HCT116 (cell line): ENCODE data around the gene RGS6. TPM values are rescaled to one million over a fixed set of nuclear protein-coding genes. Genes with fewer than 3 reads are reported as not detected.

Source experiments
- ATAC-seq: fragments of 200-7000 bp; cut with Tn5 transposase; 2 replicates; pipeline ENCODE4 v1.9.1; 2020; ENCODE audit warnings: mild to moderate bottlenecking, moderate library complexity
- BruUV-seq: library from RNA; stranded (reverse); fragments of 400-500 nt; replicated peaks from 2 replicates; lab custom pipeline; 2021; lab: Mats Ljungman, UMichigan
- CTCF ChIA-PET: fragments of 300-600 bp; sonication (Branson Sonifier 250); formaldehyde crosslinking; loops from one replicate; lab custom pipeline; 2021; ENCODE audit warnings: antibody characterized with exemption; lab: Charles Lee
- POLR2A ChIA-PET: fragments of 300-600, 350-600 bp; sonication (Branson Sonifier 250); formaldehyde crosslinking; loops from one replicate; lab custom pipeline; 2021; ENCODE audit warnings: antibody characterized with exemption; lab: Charles Lee
- RAD21 ChIA-PET, 2 experiments: fragments of 300-600 bp; sonication (Branson Sonifier 250); formaldehyde crosslinking; loops; one replicate each; lab custom pipeline; 2023; ENCODE audit warnings: low total read pairs in 2 of 2; ENCODE audit not compliant: uncharacterized antibody in 2 of 2, unreplicated experiment in 2 of 2, low non-redundant PET in 1 of 2; lab: Charles Lee
- DNase-seq: peaks from one replicate; pipeline ENCODE4 v3.0.0-alpha.2; 2010; ENCODE audit warnings: low read depth, low spot score
- H2AFZ ChIP-seq: fragments of 200-600 bp; shearing (Covaris generic), sonication (generic); 2 replicates; pipeline ENCODE4 v1.6.1; 2017; ENCODE audit warnings: low read depth, mixed run types, mixed read lengths, antibody characterized with exemption, low read length; ENCODE audit not compliant: poor library complexity, severe bottlenecking
- H3K27ac ChIP-seq: 2 replicates; pipeline ENCODE4 v1.5.1; 2012; ENCODE audit warnings: low read depth, low read length
- H3K27me3 ChIP-seq: fragments of 200-600 bp; sonication (generic); 2 replicates; pipeline ENCODE4 v1.6.1; 2016; ENCODE audit warnings: mixed run types, low read length, mixed read lengths; ENCODE audit not compliant: insufficient read depth
- H3K36me3 ChIP-seq, 2 experiments: fragments of 200-500 bp in 1 of 2; fragments of 200-600 bp in 1 of 2; sonication (Bioruptor generic) in 1 of 2; sonication (generic) in 1 of 2; 2 replicates each; pipeline versions ENCODE4 v1.5.1 to v1.6.1; 2014 to 2016; ENCODE audit warnings: low read length in 2 of 2, inconsistent platforms in 1 of 2, mixed read lengths in 1 of 2, mixed run types in 1 of 2; ENCODE audit not compliant: insufficient read depth in 2 of 2, control insufficient read depth in 1 of 2
- H3K4me1 ChIP-seq, 2 experiments: fragments of 200-600 bp in 1 of 2; sonication (generic) in 1 of 2; 2 replicates each; pipeline versions ENCODE4 v1.5.1 to v1.6.1; 2012 to 2017; ENCODE audit warnings: low read length in 2 of 2, inconsistent platforms in 1 of 2, mild to moderate bottlenecking in 1 of 2, mixed read lengths in 1 of 2, mixed run types in 1 of 2, moderate library complexity in 1 of 2; ENCODE audit not compliant: insufficient read depth in 2 of 2, control insufficient read depth in 1 of 2
- H3K4me2 ChIP-seq: fragments of 200-600 bp; sonication (generic); 2 replicates; pipeline ENCODE4 v1.6.1; 2017; ENCODE audit warnings: mixed run types, low read length, mixed read lengths
- H3K4me3 ChIP-seq, 2 experiments: fragments of 200-600 bp in 1 of 2; sonication (generic) in 1 of 2; replicated peaks in 1 of 2; 2 replicates each; pipeline ENCODE4 v1.5.1; 2011 to 2016; ENCODE audit warnings: low read length in 2 of 2, control low read depth in 1 of 2, low read depth in 1 of 2, mild to moderate bottlenecking in 1 of 2, mixed read lengths in 1 of 2, mixed run types in 1 of 2
- H3K79me2 ChIP-seq: fragments of 200-600 bp; sonication (generic); 2 replicates; pipeline ENCODE4 v1.6.1; 2017; ENCODE audit warnings: mild to moderate bottlenecking, mixed run types, low read length, moderate library complexity, mixed read lengths; ENCODE audit not compliant: insufficient read depth
- H3K9ac ChIP-seq: fragments of 200-600 bp; sonication (generic); 2 replicates; pipeline ENCODE4 v1.6.1; 2016; ENCODE audit warnings: low read length, mixed read lengths
- H3K9me2 ChIP-seq: fragments of 200-600 bp; sonication (generic), shearing (Covaris generic); 2 replicates; pipeline ENCODE4 v1.6.1; 2017; ENCODE audit warnings: mixed run types, mild to moderate bottlenecking, moderate library complexity; ENCODE audit not compliant: insufficient read depth
- H3K9me3 ChIP-seq, 2 experiments: fragments of 200-500 bp in 1 of 2; fragments of 200-600 bp in 1 of 2; sonication (Bioruptor generic) in 1 of 2; sonication (generic) in 1 of 2; 2 replicates each; pipeline ENCODE4 v1.6.1; 2014 to 2017; ENCODE audit warnings: low read length in 2 of 2, mixed read lengths in 2 of 2, inconsistent platforms in 1 of 2, low read depth in 1 of 2, mild to moderate bottlenecking in 1 of 2, mixed run types in 1 of 2, moderate library complexity in 1 of 2; ENCODE audit not compliant: control insufficient read depth in 1 of 2, insufficient read depth in 1 of 2
- H4K20me1 ChIP-seq: fragments of 200-600 bp; sonication (generic), shearing (Covaris generic); 2 replicates; pipeline ENCODE4 v1.6.1; 2017; ENCODE audit warnings: mixed run types, mild to moderate bottlenecking, moderate library complexity; ENCODE audit not compliant: insufficient read depth
- CEBPB ChIP-seq: IDR thresholded peaks from 2 replicates; pipeline ENCODE4 v1.6.1; 2012; ENCODE audit warnings: low read depth
- JUND ChIP-seq: IDR thresholded peaks from 2 replicates; pipeline ENCODE4 v1.6.1; 2012
- POLR2A ChIP-seq: IDR thresholded peaks from 2 replicates; pipeline ENCODE4 v1.7.0; 2011; ENCODE audit warnings: borderline replicate concordance; ENCODE audit not compliant: insufficient read depth, insufficient read length; ENCODE audit errors: extremely low read depth
- POLR2AphosphoS5 ChIP-seq: IDR thresholded peaks from 2 replicates; pipeline ENCODE4 v1.6.1; 2011; ENCODE audit warnings: mild to moderate bottlenecking, low read depth, low read length, moderate library complexity
- SIN3A ChIP-seq: IDR thresholded peaks from 2 replicates; pipeline ENCODE4 v1.6.1; 2012; ENCODE audit warnings: low read depth
- SP1 ChIP-seq: IDR thresholded peaks from 2 replicates; pipeline ENCODE4 v1.6.1; 2012; ENCODE audit warnings: low read depth
- SRF ChIP-seq: IDR thresholded peaks from 2 replicates; pipeline ENCODE4 v1.6.1; 2012; ENCODE audit warnings: low read depth
- ZNF274 ChIP-seq: fragments of 200-500 bp; sonication (Bioruptor generic); IDR thresholded peaks from 2 replicates; pipeline ENCODE4 v1.6.1; 2014; ENCODE audit warnings: mild to moderate bottlenecking, low read depth, low read length, inconsistent platforms
- intact Hi-C: fragments of 100-400 bp; cut with micrococcal nuclease; formaldehyde crosslinking; loops from 2 replicates; pipeline ENCODE4 v1.10.0; 2022
- total RNA-seq: library from RNA; stranded (reverse); gene quantifications from one replicate; pipeline ENCODE4 v1.2.1, GENCODE V29; 2021; ENCODE audit not compliant: unreplicated experiment
- TF ChIP-seq, protein P1 (sequence below): IDR thresholded peaks from 2 replicates; pipeline ENCODE4 v1.6.1; 2012; ENCODE audit warnings: low read depth
- TF ChIP-seq, protein P2 (sequence below): IDR thresholded peaks from 2 replicates; pipeline ENCODE4 v1.6.1; 2012
- TF ChIP-seq, protein P3 (sequence below): IDR thresholded peaks from 2 replicates; pipeline ENCODE4 v1.6.1; 2011; ENCODE audit warnings: mild to moderate bottlenecking, low read length, moderate library complexity; ENCODE audit not compliant: insufficient replicate concordance; ENCODE audit errors: extremely low read depth
- TF ChIP-seq, protein P4 (sequence below), 3 experiments: fragments of 200-600 bp in 1 of 3; sonication (generic) in 1 of 3; IDR thresholded peaks in 2 of 3; conservative IDR thresholded peaks in 1 of 3; 2 replicates each; pipeline ENCODE4 v1.5.1; 2012 to 2017; ENCODE audit warnings: low read depth in 2 of 3, low read length in 2 of 3, antibody characterized with exemption in 1 of 3, borderline replicate concordance in 1 of 3, control low read depth in 1 of 3, mild to moderate bottlenecking in 1 of 3, mixed read lengths in 1 of 3, mixed run types in 1 of 3, moderate library complexity in 1 of 3; ENCODE audit not compliant: insufficient read depth in 1 of 3
- TF ChIP-seq, protein P5 (sequence below): IDR thresholded peaks from 2 replicates; pipeline ENCODE4 v1.6.1; 2012

Gene RGS6
- total RNA-seq, 1 experiment from 2014 or later: 4.7 TPM

DNA sequence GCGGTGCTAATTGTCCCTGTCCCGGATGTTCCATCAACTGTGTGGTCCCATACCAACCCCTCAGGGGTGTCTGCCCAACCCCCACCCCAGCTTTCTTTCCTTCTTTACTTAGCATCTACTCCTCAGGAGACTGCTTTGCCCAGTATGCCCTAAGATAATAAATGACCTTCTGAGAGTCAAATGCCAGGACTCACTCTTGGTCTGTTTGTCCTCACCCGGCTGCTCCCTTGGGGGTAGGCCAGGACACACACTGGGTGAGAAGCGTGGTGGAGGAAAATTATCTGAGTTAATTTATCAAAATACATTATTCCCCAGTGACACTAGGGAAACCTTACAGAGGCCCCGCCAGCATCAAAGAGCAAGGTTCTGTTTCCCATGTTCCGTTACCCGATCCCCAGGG, 457.0 kb downstream of the RGS6 start:
- BruUV-seq: no TSS peak
- no peak overlapping the region for H3K4me3 ChIP-seq
- no peaks in the 10 kb centered on the region for H3K4me1 ChIP-seq
- no peak overlapping the region for H3K27ac ChIP-seq
- RAD21 ChIA-PET: no interaction called here
- TF ChIP-seq SP1: no peak
- TF ChIP-seq, protein P1, sequence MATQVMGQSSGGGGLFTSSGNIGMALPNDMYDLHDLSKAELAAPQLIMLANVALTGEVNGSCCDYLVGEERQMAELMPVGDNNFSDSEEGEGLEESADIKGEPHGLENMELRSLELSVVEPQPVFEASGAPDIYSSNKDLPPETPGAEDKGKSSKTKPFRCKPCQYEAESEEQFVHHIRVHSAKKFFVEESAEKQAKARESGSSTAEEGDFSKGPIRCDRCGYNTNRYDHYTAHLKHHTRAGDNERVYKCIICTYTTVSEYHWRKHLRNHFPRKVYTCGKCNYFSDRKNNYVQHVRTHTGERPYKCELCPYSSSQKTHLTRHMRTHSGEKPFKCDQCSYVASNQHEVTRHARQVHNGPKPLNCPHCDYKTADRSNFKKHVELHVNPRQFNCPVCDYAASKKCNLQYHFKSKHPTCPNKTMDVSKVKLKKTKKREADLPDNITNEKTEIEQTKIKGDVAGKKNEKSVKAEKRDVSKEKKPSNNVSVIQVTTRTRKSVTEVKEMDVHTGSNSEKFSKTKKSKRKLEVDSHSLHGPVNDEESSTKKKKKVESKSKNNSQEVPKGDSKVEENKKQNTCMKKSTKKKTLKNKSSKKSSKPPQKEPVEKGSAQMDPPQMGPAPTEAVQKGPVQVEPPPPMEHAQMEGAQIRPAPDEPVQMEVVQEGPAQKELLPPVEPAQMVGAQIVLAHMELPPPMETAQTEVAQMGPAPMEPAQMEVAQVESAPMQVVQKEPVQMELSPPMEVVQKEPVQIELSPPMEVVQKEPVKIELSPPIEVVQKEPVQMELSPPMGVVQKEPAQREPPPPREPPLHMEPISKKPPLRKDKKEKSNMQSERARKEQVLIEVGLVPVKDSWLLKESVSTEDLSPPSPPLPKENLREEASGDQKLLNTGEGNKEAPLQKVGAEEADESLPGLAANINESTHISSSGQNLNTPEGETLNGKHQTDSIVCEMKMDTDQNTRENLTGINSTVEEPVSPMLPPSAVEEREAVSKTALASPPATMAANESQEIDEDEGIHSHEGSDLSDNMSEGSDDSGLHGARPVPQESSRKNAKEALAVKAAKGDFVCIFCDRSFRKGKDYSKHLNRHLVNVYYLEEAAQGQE: no peak
- no peak for TF ChIP-seq CEBPB
- TF ChIP-seq, protein P2, sequence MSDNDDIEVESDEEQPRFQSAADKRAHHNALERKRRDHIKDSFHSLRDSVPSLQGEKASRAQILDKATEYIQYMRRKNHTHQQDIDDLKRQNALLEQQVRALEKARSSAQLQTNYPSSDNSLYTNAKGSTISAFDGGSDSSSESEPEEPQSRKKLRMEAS: no peak
- TF ChIP-seq ZNF274: no peak
- TF ChIP-seq, protein P3, sequence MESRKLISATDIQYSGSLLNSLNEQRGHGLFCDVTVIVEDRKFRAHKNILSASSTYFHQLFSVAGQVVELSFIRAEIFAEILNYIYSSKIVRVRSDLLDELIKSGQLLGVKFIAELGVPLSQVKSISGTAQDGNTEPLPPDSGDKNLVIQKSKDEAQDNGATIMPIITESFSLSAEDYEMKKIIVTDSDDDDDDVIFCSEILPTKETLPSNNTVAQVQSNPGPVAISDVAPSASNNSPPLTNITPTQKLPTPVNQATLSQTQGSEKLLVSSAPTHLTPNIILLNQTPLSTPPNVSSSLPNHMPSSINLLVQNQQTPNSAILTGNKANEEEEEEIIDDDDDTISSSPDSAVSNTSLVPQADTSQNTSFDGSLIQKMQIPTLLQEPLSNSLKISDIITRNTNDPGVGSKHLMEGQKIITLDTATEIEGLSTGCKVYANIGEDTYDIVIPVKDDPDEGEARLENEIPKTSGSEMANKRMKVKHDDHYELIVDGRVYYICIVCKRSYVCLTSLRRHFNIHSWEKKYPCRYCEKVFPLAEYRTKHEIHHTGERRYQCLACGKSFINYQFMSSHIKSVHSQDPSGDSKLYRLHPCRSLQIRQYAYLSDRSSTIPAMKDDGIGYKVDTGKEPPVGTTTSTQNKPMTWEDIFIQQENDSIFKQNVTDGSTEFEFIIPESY: no peak
- no peak for TF ChIP-seq JUND
- no peak for TF ChIP-seq SRF
- TF ChIP-seq, protein P4, sequence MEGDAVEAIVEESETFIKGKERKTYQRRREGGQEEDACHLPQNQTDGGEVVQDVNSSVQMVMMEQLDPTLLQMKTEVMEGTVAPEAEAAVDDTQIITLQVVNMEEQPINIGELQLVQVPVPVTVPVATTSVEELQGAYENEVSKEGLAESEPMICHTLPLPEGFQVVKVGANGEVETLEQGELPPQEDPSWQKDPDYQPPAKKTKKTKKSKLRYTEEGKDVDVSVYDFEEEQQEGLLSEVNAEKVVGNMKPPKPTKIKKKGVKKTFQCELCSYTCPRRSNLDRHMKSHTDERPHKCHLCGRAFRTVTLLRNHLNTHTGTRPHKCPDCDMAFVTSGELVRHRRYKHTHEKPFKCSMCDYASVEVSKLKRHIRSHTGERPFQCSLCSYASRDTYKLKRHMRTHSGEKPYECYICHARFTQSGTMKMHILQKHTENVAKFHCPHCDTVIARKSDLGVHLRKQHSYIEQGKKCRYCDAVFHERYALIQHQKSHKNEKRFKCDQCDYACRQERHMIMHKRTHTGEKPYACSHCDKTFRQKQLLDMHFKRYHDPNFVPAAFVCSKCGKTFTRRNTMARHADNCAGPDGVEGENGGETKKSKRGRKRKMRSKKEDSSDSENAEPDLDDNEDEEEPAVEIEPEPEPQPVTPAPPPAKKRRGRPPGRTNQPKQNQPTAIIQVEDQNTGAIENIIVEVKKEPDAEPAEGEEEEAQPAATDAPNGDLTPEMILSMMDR (IDR thresholded peaks at IDR 0.05 in 2 of 3, conservative IDR thresholded peaks at IDR 0.05 in 1 of 3; ENCODE audit: borderline replicate concordance in 1 of 3, insufficient read depth in 1 of 3, low read depth in 2 of 3, low read length in 2 of 3): no peak
- no peak for TF ChIP-seq POLR2A
- TF ChIP-seq POLR2AphosphoS5: no peak
- no peak for TF ChIP-seq SIN3A
- TF ChIP-seq, protein P5, sequence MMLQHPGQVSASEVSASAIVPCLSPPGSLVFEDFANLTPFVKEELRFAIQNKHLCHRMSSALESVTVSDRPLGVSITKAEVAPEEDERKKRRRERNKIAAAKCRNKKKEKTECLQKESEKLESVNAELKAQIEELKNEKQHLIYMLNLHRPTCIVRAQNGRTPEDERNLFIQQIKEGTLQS: no peak
- ATAC-seq (no peak), DNase-seq (no peak)
- H3K4me2 ChIP-seq: no peak overlapping the region
- POLR2A ChIA-PET: no interaction called here
- no peaks in the 10 kb centered on the region for H3K9me3 ChIP-seq
- intact Hi-C loops: no loop called here
- no peaks in the 10 kb centered on the region for H3K27me3 ChIP-seq
- H2AFZ ChIP-seq: no peak overlapping the region
- CTCF ChIA-PET: no interaction called here
- no peaks in the 10 kb centered on the region for H3K36me3 ChIP-seq
- H3K9me2 ChIP-seq: no peaks in the 10 kb centered on the region
- H3K9ac ChIP-seq: no peak overlapping the region
- H4K20me1 ChIP-seq: no peaks in the 10 kb centered on the region
- no peaks in the 10 kb centered on the region for H3K79me2 ChIP-seq
